Fibroblast of skin of abdomen (primary cell): ENCODE results near the gene CIDEA. TPM values are rescaled to one million over a fixed set of nuclear protein-coding genes. Genes with fewer than 3 reads are reported as not detected.
"Not testable (repeated sequence)": the region's sequence is repeated elsewhere in the genome, so short reads cannot be mapped to it uniquely, and the experiment has no call there.

Experiments
- DNase-seq: peaks from one replicate; pipeline ENCODE4 v3.0.0-alpha.2; 2013
- polyA plus RNA-seq, 2 experiments: library from polyadenylated mRNA; unstranded; fragments of 120-200 nt; gene quantifications; one replicate each; pipeline ENCODE4 v1.2.1, GENCODE V29; 2013; ENCODE audit not compliant: insufficient read length in 2 of 2

Gene CIDEA
- polyA plus RNA-seq (2013, experiment 1 of 2; ENCODE audit: insufficient read length) = not detected
- not detected for polyA plus RNA-seq (2013, experiment 2 of 2; ENCODE audit: insufficient read length)

GRCh38 chr18:12254136-12254819 is at the start of gene CIDEA:
Gene CIDEA (plus strand): TSS chr18:12254361. CDS start chr18:12254384, 23 bp downstream.
- peak; percentile 20 for DNase-seq

GRCh38 chr18:12208296-12209153 is 45.6 kb upstream of the CIDEA start:
- DNase-seq = not testable (repeated sequence)

- not testable (repeated sequence) for DNase-seq
Measured at GRCh38 chr18:12212308-12212707, 41.9 kb upstream of the CIDEA start.

GRCh38 chr18:12214296-12215005 is 39.7 kb upstream of the CIDEA start:
- DNase-seq = not testable (repeated sequence)

DNA sequence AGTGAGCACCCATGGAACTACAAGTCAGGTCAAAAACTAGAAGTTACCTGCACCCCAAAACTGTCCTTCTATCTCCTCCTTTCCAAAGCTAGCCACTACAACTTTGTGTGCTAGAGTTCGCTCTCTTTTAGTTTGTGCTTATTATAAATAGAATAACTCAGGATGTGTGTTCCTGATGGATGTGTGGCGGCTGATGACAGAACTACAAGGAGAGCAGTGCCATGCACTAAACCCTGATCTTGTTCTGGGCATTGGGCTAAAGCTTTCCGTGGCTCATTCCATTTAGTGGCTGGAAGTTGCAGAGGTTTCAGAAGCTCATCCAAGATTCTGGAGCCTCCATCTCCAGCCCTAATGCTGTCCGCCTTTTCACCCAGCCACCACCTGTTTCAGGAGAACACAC is 37.7 kb upstream of the CIDEA start:
- DNase-seq = not testable (repeated sequence)

DNA sequence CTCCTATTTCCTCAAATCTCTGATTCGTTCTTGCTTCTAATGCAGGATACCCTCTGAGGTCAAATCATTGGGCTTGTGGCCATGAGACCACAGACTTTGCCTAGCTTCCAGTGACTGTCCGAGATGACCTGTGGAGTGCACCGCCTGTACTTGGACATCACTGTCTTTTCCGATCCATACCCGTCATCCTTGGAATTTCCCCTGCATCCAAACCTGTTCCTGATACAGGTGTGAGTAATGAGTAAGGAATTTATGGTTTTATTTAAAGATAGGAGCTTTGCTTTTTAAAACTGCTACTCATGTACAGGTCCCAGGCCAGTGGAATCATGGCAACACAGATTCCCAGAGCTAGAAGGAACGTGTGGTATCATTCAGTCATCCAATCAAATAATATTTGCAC is 35.6 kb upstream of the CIDEA start:
- DNase-seq = not testable (repeated sequence)

GRCh38 chr18:12222041-12222440 is 32.1 kb upstream of the CIDEA start:
- not testable (repeated sequence) for DNase-seq

GRCh38 chr18:12223326-12223725 is 30.8 kb upstream of the CIDEA start:
- not testable (repeated sequence) for DNase-seq

- not testable (repeated sequence) for DNase-seq
Measured at GRCh38 chr18:12226807-12227206, 27.4 kb upstream of the CIDEA start.

DNA sequence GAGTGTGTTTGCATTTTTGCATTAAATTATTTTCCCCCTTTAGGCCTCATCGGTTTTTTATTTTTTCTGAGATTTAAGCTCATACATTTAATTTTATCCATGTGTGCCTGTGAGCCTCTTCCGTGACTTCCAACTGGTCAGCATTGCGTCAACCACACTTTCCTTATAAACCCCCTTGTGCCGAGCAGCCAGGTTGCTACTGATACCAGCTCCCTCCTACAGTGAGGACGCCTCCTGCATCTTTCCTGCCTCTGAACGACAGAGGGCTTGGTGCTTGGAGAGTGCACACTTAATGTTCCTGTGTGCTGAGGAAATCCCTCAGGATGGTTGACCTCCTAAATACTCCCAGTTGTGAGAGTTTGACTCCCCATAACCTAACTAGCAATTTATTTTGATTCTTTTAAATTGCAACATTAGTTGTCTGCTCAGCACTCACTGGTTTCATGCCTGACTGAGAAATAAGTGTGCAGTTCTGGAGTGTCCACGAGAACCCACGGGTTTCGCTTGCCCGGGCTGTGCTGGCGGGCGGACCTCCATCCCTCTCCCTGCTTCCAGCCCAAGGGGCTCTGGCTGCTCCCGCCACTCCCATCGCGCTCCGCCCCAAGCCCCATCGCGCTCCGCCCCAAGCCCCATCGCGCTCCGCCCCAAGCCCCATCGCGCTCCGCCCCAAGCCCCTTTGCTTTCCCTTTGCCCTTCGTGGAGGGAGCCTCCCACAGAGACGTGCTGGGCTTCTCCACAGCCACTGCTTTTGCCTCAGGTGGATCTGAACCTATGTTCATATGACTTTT is 26.6 kb upstream of the CIDEA start:
- DNase-seq = peak; percentile 16

DNA sequence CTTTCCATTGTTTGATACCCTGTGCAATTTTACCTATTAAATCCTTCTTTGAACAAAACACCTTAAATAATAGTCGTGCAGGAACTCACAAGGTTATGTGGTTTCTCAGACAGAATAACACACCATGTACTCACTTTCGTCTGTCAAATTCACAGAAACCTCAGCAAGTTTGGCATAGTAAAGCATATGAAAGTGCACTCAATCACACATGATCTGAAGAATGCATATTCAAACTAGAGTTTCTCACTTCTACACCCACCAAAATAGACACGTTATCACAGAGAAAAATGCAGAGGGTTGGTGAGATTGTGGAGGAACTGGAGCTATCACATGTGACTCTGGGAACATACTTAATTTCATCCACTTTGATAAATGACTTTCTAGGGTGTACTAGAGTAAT is 25.9 kb upstream of the CIDEA start:
- DNase-seq = not testable (repeated sequence)

- not testable (repeated sequence) for DNase-seq
Measured at GRCh38 chr18:12230561-12230960, 23.6 kb upstream of the CIDEA start.

GRCh38 chr18:12231040-12231882 is 22.9 kb upstream of the CIDEA start:
- no peak for DNase-seq

GRCh38 chr18:12231986-12232385 is 22.2 kb upstream of the CIDEA start:
- DNase-seq = no peak

GRCh38 chr18:12233378-12233777 is 20.8 kb upstream of the CIDEA start:
- DNase-seq = peak; percentile 53

- no peak for DNase-seq
Measured at GRCh38 chr18:12234451-12235190, 19.5 kb upstream of the CIDEA start.

GRCh38 chr18:12236141-12236540 is 18.0 kb upstream of the CIDEA start:
- DNase-seq = no peak

DNA sequence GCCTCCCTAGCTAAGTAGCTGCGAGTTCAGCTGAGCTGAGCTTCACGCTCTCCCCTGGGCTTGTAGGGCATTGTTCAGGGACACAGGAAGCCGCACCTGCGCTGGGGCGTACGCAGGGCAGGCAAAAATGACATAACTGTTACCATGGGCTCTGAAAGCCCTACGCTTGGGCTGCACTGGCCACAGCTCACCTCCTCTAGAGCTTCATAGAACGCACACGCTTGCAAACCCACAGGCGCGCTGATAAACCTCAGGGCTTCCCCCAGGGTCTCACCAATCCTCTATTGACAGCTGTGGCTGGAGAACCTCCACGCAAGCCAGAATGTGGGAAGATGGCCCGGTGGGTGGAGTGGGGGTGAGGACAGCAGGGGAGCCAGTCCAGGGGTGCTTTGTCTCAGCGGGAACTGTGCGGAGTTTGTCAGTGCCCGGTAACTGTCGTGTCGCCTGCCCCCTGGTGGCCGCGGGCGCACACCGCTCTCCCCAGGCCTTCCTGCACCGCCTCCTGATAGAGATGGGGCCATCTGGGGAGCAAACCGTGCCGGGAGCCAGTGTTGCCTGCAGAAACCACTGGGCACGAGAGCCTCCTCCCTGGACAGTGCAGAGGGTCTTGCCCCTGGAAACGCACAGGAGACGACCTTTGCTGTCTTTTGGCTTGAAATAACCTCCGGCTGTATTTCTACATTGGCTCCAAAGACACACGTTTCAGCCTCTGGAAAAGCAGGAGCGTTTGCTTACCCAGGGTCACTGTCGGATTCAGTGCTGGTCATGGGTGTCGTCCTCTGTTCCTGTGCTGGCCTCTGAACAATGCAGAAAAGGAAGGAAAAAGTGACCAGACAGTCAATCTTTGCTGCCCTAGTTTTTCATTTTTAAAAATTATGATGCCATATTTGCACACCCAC is 17.0 kb upstream of the CIDEA start:
- peak; percentile 51 for DNase-seq

GRCh38 chr18:12238826-12239225 is 15.3 kb upstream of the CIDEA start:
- DNase-seq = peak; percentile 24
